Measurements from ENCODE around the gene PDE4D.

Gene PDE4D

DNA sequence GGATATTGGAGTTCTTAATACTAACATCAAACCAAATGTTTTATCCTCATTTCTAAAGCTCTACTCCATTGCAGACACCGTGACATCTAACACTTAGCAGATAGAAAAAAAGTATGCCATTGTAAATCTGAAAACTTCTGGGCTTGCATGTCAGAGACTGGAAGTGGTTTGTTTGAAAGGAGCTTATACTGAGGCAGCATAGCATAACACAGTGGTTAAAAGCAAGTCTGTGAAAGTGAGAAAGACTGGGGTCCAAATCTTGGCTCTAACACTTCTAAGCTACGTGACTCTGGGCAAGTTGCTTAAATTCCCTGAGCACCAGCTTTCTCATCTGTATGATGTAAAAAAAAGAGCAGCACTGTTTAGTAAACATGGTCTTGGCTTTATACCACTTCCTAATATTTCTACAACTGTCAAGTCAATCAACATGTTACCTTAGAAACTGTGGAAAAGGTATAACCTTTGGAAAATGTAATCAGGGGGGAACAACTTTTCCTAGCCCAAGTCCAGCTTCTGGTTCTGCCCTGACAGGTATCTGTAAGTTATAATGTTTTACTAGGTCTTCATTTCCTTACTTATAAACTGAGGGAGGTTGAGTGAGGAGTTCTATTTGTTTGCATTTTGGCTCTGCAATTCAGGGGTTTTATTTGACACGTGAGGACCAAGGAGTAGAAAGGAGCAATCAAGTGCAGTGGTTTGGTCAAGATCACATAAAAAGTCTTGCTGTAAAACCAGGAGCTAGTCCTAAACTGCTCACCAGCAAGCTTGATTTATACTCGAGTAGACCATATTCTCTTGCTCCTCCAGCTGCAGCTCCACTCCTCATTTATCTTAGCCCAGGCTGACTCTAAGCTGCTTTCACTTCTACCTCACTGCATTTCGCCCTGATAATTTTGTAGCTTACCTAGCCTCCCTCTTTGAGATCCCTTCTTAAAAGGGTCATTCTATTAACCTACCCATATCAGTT is 769.6 kb downstream of the PDE4D start:
- DNase-seq = no peak

DNA sequence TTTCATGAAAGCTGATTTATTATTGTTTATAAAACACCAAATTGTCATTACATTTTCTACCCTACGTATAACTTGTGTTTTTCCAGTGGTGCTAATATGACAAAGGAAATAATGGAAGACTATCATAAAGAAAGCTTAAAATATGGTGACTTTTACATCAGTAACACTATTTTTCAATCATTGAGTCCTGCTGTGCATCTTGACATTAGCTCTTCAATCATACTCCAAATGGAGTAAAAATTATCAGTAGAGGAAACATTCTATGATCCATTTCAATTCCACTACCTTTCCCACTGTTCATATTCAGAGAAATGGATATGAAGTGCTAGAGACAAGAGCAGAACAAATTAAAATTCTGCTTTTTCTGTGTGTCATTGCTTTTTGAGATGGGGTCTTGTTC is 774.0 kb downstream of the PDE4D start:
- no peak for DNase-seq

DNA sequence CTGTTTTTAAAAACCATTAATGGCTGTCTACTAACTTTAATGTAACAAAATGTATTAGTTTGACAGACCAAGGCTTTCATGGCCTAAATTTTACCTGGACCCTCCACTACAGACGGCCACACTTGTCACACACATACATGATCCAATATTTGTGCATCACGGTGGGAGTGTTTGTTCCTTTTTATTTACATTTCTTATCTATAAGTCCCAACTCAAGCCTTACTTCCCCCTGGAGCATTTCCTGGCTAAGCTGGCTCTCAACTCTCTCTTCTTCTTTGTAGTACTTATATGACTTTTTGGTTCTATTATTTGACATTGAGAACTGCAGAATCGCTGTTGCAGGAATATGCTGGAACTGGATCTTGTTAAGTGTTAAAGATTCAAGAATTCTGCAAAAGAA is 776.2 kb downstream of the PDE4D start:
- no peak for DNase-seq

DNA sequence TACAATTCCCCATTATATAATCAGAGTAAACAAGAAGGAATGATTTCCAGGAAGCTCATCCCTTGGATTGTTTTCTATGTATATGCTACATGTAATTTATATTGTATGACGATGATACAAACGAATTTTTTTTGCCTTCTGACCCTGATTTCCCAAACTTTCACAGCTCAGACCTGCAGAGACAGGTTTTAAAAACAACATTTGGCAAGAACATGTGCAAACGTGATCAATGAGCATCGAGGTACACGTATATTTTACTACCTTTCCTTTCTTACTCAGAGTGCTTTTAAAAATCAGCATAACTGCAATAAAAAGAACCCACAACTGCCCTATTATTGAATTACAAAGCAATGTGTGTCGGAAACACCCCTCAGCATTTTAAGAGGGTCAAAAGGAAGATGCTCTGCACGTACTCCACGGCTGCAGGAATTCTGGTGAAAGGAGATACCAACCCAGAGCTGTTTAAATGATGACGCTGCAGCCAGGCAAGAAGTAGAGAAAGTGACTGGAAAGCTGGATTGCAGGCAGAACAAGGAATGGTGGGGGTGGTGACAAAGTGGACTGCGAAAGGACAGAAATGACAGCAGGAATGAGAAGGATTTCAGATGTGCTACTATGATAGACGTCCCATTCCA is 777.2 kb downstream of the PDE4D start:
- DNase-seq = no peak

DNA sequence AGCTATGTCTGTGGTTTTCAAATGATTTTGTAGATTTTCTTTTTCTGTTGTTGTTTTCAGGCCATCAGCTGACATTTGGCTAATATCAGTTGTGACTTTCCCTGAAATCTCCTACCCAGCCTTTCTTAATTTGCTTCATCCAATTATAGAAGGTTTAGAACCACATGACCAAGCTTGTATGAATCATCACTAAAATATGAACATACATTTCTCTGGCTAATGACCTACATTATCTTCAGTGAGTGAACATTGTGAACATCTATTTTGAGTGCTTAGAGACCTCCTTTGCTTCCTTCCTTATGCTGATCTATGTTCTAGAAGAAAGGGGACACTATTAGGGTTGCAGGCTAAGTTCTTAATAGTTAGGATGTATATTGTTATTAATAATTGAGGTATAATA is 778.2 kb downstream of the PDE4D start:
- DNase-seq = no peak

GRCh38 chr5:59109383-59109782 is 784.1 kb downstream of the PDE4D start:
- no peak for DNase-seq

- no peak for DNase-seq
Observed at GRCh38 chr5:59107692-59108091, 785.8 kb downstream of the PDE4D start.

DNA sequence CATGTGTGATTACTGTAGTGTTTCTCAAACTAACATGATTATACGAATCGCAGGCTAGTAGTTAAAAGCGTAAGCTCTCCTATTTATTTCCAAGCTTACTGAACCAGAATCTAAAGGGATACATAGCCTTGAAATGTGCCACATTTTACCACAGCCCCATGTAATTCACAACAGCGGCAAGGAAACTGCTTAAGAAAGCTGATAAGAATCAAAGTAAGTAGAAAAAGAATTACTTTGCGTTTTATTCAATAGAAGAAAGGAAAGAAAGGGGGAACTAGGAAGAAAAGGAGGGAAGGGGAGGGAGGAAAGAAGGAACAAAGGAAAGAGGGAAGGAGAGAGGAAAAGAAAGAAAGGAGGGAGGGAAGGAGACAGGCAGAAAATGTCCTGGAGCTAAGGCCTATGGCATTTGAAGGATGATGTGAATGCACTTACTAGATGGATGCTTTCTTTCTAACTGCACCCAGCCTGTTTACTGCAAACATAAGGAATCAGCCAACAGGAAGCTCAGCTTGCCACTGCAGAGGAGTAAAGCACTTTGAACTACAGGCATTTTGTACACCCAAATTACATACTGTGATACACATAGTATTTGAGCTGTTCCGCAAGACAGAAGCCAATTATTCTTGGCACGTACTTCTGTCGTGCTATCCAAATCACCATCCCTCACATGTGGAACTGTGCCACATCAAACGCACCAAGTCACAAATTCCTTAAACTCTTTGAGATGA is 789.0 kb downstream of the PDE4D start:
- DNase-seq = no peak

DNA sequence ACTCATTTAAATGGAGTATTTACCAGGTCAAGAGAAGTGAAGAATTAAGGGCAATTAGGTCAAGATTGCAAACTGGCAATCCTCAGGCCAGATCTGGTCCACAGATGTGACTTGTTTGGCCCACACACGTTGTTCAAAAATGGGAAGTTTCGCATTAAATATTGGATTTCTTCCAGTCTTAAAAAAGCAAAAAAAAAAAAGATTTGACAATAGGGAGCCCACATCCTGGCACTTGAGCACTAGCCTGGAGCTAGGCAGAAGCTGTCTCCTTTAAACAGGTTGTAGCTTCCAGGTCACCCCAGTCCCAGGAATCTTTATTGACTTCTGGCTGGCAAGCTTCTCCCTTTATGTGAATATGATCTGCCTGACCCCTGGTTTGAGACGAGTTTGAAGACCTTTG is 790.2 kb downstream of the PDE4D start:
- no peak for DNase-seq

GRCh38 chr5:59102437-59102836 is 791.1 kb downstream of the PDE4D start:
- no peak for DNase-seq

GRCh38 chr5:59100875-59101274 is 792.7 kb downstream of the PDE4D start:
- DNase-seq = no peak

- DNase-seq = no peak
Observed at GRCh38 chr5:59099995-59100345, 793.6 kb downstream of the PDE4D start.

DNA sequence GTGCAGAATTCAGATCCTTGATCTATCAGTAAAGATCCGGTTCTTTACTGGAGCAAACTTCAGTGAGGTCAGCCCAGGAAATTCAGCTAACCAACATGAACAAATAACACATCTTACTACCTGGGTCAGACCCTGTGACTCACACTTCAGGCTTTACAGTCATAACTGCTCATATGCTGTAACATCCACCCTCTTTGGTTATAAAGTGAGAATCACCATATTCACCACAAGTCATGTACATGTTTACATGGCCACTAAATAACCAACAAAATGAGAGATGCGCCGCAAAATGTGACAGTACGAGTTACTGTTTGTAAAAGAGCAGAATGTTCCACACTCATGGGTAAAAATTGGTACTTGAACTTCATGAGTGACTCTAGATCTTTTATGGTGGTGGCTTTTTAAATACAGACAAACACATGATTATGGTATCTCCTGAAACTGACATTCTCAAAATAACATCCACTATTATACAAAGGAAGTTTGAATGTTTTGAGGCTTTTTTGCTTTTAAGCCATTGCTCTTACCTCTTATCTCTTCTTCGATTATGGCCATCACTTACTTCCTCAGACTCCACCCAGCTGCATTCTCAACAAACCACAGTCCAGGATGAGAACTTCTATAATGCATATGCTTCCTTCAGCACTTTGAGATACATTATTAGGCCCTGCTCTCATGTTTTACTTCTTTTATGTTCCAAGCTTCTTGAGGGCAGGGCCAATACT is 794.1 kb downstream of the PDE4D start:
- no peak for DNase-seq

DNA sequence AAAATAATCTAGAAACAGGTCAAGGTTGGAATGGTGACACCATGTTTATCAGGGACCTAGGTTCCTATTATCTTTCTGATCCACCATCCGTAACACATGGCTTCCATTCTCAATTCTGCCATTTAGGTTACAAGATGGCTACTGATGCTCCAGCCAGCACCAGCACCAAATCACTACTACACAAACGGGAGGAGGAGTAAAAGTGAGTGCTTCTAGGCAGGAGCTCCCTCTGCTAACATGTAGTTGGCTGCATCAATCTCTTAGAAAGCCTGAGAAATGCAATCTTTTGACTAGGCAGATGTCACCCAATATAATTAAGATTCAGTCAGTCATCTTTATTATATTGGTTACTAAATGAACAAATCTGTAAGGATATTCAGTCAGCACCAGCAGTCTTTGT is 794.8 kb downstream of the PDE4D start:
- DNase-seq = no peak

GRCh38 chr5:59097712-59098111 is 795.8 kb downstream of the PDE4D start:
- no peak for DNase-seq

DNA sequence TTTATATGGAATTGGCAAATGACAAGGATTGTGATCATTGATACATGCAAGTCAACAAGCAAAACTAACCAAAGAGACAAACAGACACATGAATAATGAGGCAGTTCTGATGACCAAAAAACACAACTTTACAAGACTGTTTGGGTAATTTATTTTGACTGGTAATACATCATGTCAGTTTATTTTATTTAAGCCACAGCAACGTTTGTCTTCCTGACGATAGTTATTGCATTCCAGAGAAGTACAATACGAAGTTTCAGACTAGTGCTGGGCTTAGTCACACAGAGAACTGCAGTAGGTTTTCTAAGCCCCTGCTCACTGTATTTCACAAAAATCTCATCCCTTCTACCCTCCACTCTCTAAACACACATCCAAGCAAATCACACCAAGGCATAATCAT is 796.4 kb downstream of the PDE4D start:
- no peak for DNase-seq

GRCh38 chr5:59095480-59095879 is 798.0 kb downstream of the PDE4D start:
- DNase-seq = no peak

DNA sequence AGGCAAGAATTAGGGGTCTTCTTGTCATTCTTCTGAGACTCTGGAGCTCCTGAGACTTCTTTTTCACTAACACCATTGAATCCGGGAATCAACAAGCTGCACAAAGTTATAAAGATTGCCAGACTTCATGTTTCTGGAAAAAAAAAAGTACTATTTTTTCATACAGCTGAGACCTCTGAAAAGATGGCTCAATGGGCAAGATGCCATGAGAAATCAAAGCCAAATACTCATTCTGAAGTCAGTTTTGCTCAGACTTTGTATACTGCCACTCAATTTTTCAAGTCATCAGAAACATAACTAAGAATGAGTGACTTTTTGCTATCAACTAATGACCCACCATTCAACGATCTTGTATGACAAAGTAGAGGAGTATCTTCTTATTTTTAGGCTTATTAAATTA is 798.7 kb downstream of the PDE4D start:
- no peak for DNase-seq

- DNase-seq = no peak
Observed at GRCh38 chr5:59093329-59093728, 800.2 kb downstream of the PDE4D start.

DNA sequence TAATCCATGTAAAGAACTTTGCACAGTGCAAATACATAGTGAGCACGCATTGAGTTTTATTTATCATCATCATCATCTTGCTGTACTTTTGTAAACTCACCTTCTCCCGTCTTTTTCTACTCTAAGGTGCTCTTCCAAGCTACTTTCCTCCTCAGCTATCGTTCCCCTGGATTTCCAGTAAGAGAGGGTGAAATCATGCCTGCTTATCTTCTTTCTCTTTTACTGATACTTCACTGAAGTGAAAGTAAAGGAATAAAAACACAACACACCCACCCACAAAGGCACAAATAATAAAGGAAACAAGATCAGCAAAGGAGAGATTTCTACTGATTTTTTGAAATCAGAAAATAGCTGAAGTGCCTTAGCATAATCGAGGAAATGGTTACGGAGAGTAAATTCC is 800.8 kb downstream of the PDE4D start:
- no peak for DNase-seq

- DNase-seq = no peak
Observed at GRCh38 chr5:59091965-59092364, 801.6 kb downstream of the PDE4D start.

GRCh38 chr5:59090323-59090722 is 803.2 kb downstream of the PDE4D start:
- DNase-seq = no peak

DNA sequence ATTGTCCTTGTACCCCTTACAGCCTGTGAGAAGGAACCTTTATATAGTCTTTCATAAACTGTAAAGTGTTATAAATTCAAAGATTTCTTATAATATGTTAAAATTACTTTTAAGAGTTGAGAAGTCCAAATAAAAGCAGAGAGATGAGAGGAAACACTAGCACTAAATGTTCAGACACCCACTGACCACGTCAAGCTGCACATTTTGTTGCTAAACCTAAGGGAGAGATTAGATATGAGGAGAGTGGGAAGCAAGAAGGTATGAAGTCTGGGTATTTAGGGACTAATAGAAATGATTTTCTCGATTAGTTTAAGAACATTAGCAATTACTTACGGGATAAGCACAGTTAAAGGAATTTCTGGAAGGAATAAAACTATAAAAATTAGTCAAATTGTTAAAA is 803.8 kb downstream of the PDE4D start:
- DNase-seq = no peak
